Brain microvascular endothelial cell (primary cell): ENCODE results near the gene HIC1.

Source experiments
- DNase-seq: peaks from one replicate; pipeline ENCODE4 v3.0.0-alpha.2; 2020
- H3K27ac ChIP-seq: fragments of 250-450 bp; sonication (Bioruptor Pico); 2 replicates; pipeline ENCODE4 v1.5.1; 2020; ENCODE audit warnings: mild to moderate bottlenecking, moderate library complexity
- H3K27me3 ChIP-seq: fragments of 250-450 bp; sonication (Bioruptor Pico); replicated peaks from 2 replicates; pipeline ENCODE4 v1.5.1; 2020; ENCODE audit warnings: mild to moderate bottlenecking
- H3K36me3 ChIP-seq: fragments of 250-450 bp; sonication (Bioruptor Pico); replicated peaks from 2 replicates; pipeline ENCODE4 v1.5.1; 2020; ENCODE audit warnings: mild to moderate bottlenecking
- H3K4me3 ChIP-seq: 2 replicates; pipeline ENCODE4 v1.5.1; 2011; ENCODE audit warnings: low read depth, mild to moderate bottlenecking, control low read depth, low read length, moderate library complexity
- CTCF ChIP-seq: IDR thresholded peaks from 2 replicates; pipeline ENCODE4 v1.5.1; 2011; ENCODE audit warnings: low read depth, mild to moderate bottlenecking, moderate library complexity, low read length, control low read depth, inconsistent platforms; ENCODE audit errors: missing control alignments
- in situ Hi-C: cut with HindIII; loops from 2 replicates; pipeline ENCODE4 v1.10.0; 2017; ENCODE audit warnings: low sequenced_read_pairs, low pct_ligation_motif_present

Gene HIC1

GRCh38 chr17:2084766-2085647, 30.1 kb downstream of the HIC1 start:
- Histone ChIP-seq H3K4me3 (no peak overlapping the region), H3K27me3 (no peaks in the 10 kb centered on the region), H3K27ac (peak overlapping the region; percentile 80), H3K36me3 (peaks cover 13% of the 10 kb centered on the region)
- TF ChIP-seq CTCF = no peak
- peak; percentile 64 for DNase-seq
- in situ Hi-C loops = loop anchor here (10.0 kb wide), 1 partner anchor 90 kb away; no protein-coding TSS in a partner anchor

- H3K27ac ChIP-seq = peak overlapping the region; percentile 80
- TF ChIP-seq CTCF = no peak
Measured at GRCh38 chr17:2085648-2085949, 30.7 kb downstream of the HIC1 start.

GRCh38 chr17:2086306-2086705, 31.4 kb downstream of the HIC1 start:
- Histone ChIP-seq H3K27ac (no peak overlapping the region), H3K4me3 (no peak overlapping the region), H3K27me3 (no peaks in the 10 kb centered on the region), H3K36me3 (peaks cover 5% of the 10 kb centered on the region)
- DNase-seq = no peak
- in situ Hi-C loops = loop anchor here (10.0 kb wide), 1 partner anchor 88 kb away; no protein-coding TSS in a partner anchor
- no peak for TF ChIP-seq CTCF

More at GRCh38 chr17:2085648-2085949, 30.7 kb downstream of the HIC1 start:
- DNase-seq = no peak
- no peaks in the 10 kb centered on the region for H3K27me3 ChIP-seq
- no peak overlapping the region for H3K4me3 ChIP-seq
- H3K36me3 ChIP-seq = peaks cover 12% of the 10 kb centered on the region
- in situ Hi-C loops = loop anchor here (10.0 kb wide), 1 partner anchor 89 kb away; no protein-coding TSS in a partner anchor

- DNase-seq = peak; percentile 47
- H3K36me3 ChIP-seq = peaks cover 2% of the 10 kb centered on the region
- no peak overlapping the region for H3K4me3 ChIP-seq
- H3K27me3 ChIP-seq = no peaks in the 10 kb centered on the region
- in situ Hi-C loops = loop anchor here (10.0 kb wide), 1 partner anchor 87 kb away; no protein-coding TSS in a partner anchor
- no peak for TF ChIP-seq CTCF
- peak overlapping the region; percentile 40 for H3K27ac ChIP-seq
Measured at GRCh38 chr17:2087597-2088211, 32.8 kb downstream of the HIC1 start.

GRCh38 chr17:2089021-2089422, 34.1 kb downstream of the HIC1 start:
- no peak for TF ChIP-seq CTCF
- no peaks in the 10 kb centered on the region for H3K27me3 ChIP-seq
- H3K36me3 ChIP-seq = peaks cover 2% of the 10 kb centered on the region
- in situ Hi-C loops = loop anchor here (10.0 kb wide), 1 partner anchor 86 kb away; no protein-coding TSS in a partner anchor
- no peak overlapping the region for H3K4me3 ChIP-seq
- H3K27ac ChIP-seq = peak overlapping the region; percentile 78
- peak; percentile 50 for DNase-seq
